ENCODE results near the gene FAS.

DNA sequence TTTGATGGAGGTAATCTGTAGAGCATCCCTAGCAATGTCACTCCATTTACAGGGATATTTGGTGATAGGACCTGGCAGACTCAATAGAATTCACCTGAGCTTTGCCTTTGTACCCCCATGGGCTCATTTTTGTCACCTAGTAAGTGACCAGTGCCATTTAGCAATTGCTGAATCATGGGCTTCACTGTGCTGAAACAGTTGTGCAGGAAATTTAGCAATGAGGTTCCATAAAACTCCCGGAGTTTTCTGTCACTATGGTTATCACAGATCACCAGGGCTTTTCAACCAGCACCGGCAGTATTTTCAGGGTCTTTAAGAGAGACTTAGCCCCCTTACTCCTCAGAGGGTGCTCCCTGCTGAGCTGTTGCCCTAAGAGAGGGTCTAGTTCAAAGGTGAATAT lies 40.2 kb downstream of the FAS start:
- TF ChIP-seq POLR2A (IDR thresholded peaks at IDR 0.05; ENCODE audit: borderline replicate concordance, extremely low read depth, insufficient read depth, insufficient read length) (no peak), EZH2phosphoT487 (IDR thresholded peaks at IDR 0.05; ENCODE audit: borderline replicate concordance) (no peak), EZH2 (IDR thresholded peaks at IDR 0.05) (no peak), TCF7L2 (IDR thresholded peaks at IDR 0.05; ENCODE audit: borderline replicate concordance, extremely low read depth, insufficient read depth, insufficient read length) (no peak), SP1 (IDR thresholded peaks at IDR 0.05; ENCODE audit: low read depth) (no peak), POLR2AphosphoS5 (IDR thresholded peaks at IDR 0.05; ENCODE audit: low read depth, low read length) (no peak), CEBPB (IDR thresholded peaks at IDR 0.05; ENCODE audit: low read depth) (no peak), ZFX (IDR thresholded peaks at IDR 0.05) (no peak), FOSL1 (IDR thresholded peaks at IDR 0.05; ENCODE audit: low read depth) (no peak)
- TF ChIP-seq, protein P1, sequence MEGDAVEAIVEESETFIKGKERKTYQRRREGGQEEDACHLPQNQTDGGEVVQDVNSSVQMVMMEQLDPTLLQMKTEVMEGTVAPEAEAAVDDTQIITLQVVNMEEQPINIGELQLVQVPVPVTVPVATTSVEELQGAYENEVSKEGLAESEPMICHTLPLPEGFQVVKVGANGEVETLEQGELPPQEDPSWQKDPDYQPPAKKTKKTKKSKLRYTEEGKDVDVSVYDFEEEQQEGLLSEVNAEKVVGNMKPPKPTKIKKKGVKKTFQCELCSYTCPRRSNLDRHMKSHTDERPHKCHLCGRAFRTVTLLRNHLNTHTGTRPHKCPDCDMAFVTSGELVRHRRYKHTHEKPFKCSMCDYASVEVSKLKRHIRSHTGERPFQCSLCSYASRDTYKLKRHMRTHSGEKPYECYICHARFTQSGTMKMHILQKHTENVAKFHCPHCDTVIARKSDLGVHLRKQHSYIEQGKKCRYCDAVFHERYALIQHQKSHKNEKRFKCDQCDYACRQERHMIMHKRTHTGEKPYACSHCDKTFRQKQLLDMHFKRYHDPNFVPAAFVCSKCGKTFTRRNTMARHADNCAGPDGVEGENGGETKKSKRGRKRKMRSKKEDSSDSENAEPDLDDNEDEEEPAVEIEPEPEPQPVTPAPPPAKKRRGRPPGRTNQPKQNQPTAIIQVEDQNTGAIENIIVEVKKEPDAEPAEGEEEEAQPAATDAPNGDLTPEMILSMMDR (IDR thresholded peaks at IDR 0.05 in 2 of 3, conservative IDR thresholded peaks at IDR 0.05 in 1 of 3; ENCODE audit: borderline replicate concordance in 1 of 3, insufficient read depth in 1 of 3, low read depth in 2 of 3, low read length in 2 of 3): no peak
- TF ChIP-seq, protein P2, sequence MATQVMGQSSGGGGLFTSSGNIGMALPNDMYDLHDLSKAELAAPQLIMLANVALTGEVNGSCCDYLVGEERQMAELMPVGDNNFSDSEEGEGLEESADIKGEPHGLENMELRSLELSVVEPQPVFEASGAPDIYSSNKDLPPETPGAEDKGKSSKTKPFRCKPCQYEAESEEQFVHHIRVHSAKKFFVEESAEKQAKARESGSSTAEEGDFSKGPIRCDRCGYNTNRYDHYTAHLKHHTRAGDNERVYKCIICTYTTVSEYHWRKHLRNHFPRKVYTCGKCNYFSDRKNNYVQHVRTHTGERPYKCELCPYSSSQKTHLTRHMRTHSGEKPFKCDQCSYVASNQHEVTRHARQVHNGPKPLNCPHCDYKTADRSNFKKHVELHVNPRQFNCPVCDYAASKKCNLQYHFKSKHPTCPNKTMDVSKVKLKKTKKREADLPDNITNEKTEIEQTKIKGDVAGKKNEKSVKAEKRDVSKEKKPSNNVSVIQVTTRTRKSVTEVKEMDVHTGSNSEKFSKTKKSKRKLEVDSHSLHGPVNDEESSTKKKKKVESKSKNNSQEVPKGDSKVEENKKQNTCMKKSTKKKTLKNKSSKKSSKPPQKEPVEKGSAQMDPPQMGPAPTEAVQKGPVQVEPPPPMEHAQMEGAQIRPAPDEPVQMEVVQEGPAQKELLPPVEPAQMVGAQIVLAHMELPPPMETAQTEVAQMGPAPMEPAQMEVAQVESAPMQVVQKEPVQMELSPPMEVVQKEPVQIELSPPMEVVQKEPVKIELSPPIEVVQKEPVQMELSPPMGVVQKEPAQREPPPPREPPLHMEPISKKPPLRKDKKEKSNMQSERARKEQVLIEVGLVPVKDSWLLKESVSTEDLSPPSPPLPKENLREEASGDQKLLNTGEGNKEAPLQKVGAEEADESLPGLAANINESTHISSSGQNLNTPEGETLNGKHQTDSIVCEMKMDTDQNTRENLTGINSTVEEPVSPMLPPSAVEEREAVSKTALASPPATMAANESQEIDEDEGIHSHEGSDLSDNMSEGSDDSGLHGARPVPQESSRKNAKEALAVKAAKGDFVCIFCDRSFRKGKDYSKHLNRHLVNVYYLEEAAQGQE (IDR thresholded peaks at IDR 0.05; ENCODE audit: low read depth): no peak
- TF ChIP-seq, protein P3, sequence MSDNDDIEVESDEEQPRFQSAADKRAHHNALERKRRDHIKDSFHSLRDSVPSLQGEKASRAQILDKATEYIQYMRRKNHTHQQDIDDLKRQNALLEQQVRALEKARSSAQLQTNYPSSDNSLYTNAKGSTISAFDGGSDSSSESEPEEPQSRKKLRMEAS (IDR thresholded peaks at IDR 0.05): no peak
- TF ChIP-seq, protein P4, sequence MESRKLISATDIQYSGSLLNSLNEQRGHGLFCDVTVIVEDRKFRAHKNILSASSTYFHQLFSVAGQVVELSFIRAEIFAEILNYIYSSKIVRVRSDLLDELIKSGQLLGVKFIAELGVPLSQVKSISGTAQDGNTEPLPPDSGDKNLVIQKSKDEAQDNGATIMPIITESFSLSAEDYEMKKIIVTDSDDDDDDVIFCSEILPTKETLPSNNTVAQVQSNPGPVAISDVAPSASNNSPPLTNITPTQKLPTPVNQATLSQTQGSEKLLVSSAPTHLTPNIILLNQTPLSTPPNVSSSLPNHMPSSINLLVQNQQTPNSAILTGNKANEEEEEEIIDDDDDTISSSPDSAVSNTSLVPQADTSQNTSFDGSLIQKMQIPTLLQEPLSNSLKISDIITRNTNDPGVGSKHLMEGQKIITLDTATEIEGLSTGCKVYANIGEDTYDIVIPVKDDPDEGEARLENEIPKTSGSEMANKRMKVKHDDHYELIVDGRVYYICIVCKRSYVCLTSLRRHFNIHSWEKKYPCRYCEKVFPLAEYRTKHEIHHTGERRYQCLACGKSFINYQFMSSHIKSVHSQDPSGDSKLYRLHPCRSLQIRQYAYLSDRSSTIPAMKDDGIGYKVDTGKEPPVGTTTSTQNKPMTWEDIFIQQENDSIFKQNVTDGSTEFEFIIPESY (IDR thresholded peaks at IDR 0.05; ENCODE audit: extremely low read depth, insufficient replicate concordance, low read length): no peak

Measured in HCT116 (cell line).